UCSD-AML1 (cell line): ENCODE data around the gene CIDEA.

Experiments used
- DNase-seq: peaks from one replicate; lab custom pipeline; 2025; ENCODE audit not compliant: unreplicated experiment; lab: John Stamatoyannopoulos, UW

The CIDEA gene

GRCh38 chr18:12315911-12316310, 61.8 kb downstream of the CIDEA start:
- no peak for DNase-seq

GRCh38 chr18:12317664-12318333, 63.6 kb downstream of the CIDEA start:
- no peak for DNase-seq

- no peak for DNase-seq
Observed at GRCh38 chr18:12318334-12318697, 64.2 kb downstream of the CIDEA start.

- DNase-seq, result no peak
Observed at GRCh38 chr18:12318857-12319256, 64.7 kb downstream of the CIDEA start.

GRCh38 chr18:12321333-12321732, 67.2 kb downstream of the CIDEA start:
- DNase-seq, result no peak

GRCh38 chr18:12324991-12325725, 71.0 kb downstream of the CIDEA start:
- no peak for DNase-seq

GRCh38 chr18:12325726-12326245, 71.6 kb downstream of the CIDEA start:
- no peak for DNase-seq

GRCh38 chr18:12326711-12327460, 72.7 kb downstream of the CIDEA start:
- no peak for DNase-seq
